Measurements from ENCODE around the gene MSI1.

The MSI1 gene

DNA sequence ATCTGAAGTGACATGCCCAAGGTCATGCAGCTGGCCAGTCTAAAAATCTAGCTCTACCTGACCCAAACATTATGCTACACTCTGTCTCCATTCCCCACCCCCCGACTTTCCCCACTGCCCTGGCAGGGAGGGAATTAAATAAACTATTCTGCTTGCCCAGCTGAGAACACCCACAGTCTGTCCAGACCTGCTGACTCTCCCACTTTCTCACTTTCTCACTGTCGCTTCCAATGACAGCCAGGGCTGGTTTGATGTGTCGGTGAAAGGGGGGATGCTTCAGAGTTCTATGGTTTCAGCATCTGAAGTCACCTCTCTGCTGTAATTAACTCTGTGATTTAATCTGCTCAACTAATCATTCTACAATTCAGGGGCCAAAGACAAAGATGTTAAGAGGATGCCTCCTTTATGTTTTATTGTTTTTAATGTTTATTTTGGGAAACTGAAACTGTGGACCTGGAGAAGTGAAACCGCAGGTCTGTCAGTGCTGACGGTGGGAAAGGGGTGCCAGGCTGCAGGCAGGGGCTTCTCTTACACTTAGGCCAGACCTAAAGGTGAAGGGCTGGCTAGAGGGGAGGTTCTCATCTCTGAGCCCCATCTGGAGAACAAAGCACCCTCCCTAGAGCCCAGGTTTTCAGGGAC is 8.1 kb upstream of the MSI1 start:
- no peak for DNase-seq (ENCODE audit: low read depth)

DNA sequence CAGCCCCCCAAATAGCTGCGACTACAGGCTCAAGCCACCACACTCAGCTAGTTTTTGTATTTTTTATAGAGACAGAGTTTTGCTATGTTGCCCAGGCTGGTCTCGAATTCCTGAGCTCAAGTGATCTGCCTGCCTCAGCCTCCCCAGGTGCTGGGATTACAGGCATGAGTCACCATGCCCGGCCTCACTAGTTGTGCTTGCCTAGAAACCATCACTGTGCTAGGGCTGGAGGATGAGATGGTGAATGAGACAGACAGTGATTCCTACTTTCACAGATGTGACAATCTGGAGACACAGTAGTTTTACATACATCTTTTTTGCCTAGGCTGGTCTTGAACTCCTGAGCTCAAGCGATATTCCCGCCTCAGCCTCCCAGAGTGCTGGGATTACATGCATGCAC is 7.5 kb upstream of the MSI1 start:
- no peak for DNase-seq (ENCODE audit: low read depth)

DNA sequence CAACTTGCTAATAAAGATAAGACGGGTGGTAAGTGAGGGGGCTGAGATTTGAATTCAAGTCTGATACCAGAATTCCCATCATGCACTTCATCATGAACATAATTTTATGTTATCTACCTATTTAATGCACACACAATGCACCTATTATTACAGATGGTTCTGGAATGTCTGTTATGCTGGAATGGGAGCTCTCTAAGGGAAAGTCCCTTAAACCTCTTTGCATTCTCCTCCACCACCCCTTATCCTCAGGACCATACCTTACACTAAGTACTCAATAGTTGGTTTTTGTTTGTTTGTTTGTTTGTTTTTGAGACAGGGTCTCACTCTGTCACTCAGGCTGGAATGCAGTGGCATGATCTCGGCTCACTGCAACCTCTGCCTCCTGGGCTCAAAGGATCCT is 7.0 kb upstream of the MSI1 start:
- no peak for DNase-seq (ENCODE audit: low read depth)

DNA sequence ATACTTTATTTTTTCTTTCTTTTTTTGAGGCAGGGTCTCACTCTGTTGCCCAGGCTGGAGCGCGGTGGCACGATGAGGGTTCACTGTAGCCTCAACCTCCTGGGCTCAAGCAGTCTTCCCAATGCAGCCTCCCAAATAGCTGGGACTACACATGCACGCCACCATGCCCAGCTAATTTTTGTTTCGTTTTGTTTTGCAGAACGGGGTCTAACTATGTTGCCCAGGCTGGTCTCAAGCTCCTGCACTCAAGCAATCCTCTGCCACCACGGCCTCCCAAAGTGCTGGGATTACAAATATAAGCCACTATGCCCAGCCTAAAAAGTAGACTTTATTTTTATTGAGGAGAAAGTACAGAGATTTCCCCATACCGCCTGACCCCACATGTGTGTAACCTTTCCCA is 4.7 kb upstream of the MSI1 start:
- no peak for DNase-seq (ENCODE audit: low read depth)

DNA sequence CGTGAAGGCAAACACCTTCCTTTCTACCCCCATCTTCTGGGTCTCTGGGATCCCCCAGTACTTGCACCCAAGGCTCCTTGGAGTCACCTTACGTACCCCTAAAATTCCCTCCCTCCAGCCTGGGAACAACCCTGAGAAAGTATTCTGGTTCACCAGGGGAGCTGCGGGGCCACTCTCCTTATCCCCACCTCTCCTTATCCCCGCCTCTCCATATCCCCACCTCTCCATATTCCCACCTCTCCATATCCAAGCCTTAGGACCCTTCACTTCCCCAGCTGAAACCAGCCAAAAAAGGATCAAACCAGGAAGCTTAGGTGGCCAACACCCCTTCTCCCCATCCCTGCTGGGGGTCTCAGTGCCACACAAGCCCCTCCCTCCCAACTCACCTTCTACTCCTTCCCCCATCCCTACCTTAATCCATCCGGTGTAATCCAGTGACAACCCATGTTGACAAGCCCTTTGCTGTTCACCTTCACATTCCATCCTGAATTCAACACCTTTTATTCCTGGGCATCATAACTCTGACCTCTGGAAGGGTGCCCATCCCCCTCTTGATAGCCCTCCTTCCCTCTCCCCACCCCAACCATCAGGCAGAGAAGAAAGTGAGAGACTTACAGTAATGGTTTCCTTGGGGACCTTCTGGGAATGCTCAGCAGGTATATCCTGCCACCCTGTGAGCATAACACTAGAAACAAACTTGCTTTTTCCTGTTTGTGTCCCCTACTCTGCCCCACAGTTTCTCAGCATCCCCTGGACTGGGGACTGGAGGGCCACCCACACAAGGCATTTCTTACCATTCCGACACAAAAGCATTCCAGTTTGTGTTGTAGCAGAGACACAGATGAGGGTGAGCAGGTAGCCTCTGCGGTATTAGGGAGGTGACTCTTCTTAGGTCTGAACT is 1.6 kb upstream of the MSI1 start:
- DNase-seq (ENCODE audit: low read depth) = no peak

DNA sequence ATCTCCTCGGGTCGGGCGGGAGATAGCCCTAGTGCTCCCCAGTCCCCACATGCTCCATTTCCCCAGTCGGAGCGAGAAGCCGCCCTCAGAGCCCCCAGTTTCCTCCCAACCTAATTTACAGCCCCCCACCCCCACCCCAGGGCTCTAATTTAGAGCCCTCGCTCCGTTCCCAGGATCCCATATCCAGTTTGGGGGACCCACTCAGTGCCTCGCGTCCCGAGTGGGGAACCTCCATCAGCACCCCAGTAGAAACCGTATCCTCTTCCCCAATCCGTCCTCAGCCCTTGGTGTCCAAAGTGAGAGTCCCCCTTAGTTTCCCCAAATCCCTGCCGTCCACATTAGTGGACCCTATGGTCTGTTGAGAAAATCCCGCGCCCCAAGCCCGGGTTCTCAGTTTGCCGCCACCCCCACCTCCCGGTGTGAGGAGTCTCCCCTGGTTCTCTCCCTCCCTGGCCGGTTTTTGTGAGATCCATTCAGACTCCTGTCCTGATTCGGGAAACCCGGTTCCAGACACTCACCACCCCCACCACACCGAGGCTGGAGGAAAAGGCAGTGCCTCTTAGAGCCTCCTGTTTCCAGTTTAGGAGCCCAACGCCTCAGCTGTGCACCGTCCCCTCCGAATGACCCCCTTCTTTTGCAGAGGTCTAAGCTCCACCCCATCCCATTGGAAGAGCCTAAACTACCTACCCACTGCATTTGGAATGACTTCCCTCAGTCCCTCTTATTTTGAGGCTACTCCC is 809 bp upstream of the MSI1 start:
- DNase-seq (ENCODE audit: low read depth) = no peak

DNA sequence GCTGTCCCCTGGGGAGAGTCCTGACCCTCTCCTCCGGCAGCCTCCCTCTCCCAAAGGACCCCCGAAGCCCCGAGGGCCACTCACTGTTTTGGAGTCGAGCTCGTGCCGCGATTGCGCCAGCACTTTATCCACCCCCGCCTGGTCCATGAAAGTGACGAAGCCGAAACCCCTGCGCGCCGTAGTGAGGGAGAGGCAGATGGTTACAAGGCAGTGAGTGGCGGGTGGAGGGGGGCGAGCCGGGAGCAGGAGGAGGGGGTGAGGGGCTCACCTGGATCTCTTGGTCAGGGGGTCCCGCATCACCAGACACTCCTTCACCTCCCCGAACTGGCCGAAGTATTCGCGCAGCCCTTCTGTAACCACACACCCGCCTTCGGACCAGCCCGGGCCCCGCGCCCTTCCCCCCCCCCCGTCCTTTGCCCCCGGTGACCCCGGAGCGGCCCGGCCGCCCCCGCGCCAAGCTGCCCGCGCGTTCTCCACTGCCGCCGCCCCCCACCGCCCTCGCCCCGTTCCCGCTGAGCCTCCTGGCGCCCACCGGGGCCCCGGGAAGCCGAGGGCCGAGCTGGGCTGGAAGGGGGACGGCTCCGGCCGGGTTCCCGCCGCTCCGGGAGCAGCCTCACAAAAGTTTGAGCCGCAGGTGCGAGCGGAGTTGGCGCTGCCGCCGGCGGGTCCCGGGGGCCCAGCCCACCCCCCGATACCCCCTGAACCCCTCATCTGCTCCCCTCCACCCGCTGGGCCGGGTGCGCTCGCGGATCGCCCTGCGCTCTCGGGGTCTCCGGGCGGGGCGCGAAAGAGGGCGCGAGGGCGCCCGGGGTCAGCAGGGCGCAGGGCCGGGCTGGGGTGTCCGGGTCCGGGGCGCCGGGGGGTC is 808 bp downstream of the MSI1 start:
- DNase-seq (ENCODE audit: low read depth) = no peak

DNA sequence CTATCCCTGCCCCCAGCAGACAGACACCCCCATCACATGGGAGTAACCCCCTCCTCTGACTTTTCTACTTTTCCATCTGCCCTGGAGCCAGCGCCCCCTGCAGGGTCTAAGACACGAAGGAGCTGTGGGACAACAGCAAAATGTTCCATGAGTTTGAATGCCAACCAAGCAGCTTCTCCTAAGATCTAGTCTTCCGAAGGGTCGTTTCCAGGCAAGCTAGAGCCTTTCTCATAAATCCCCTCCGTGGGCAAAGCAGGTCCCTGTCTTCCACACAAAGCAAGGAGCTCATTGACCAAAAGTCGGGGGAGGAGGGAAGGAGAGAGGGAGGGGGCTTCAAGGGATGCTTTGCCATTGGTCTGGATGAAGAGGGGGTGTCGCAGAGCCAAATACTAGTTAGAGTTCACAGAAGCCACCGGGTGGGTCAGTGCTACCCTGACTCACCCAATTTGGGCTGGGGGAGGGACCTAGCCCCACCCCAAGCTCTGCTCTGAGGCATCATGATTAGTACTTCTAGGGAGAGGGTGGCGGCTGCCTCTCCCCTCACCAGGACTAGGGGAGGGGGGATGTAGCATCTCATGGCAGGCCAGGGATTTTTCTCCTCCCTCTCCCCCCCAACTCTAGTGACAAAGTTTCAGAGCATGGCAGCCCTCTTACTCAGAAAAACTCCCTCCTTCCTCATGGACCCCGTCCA is 1.6 kb downstream of the MSI1 start:
- DNase-seq (ENCODE audit: low read depth) = no peak

DNA sequence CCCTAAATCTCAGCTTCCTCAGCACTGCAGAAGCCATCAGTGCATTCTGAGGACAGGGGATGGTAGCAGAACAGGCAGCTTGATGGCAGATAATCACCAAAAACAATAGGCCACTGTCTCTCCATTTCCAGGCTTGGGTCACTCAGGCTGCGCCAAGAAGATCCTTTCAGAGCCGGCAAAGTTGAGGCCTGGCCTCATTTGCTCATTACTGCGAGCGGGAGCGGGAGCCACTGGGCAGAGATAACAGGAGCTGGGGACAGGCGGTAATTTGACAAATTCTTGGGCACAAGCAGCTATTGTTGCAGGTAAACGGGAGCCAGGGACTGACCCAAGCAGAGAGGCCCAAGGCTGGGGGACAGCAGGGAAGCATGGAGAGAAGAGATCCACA is 2.1 kb downstream of the MSI1 start:
- DNase-seq (ENCODE audit: low read depth) = no peak

DNA sequence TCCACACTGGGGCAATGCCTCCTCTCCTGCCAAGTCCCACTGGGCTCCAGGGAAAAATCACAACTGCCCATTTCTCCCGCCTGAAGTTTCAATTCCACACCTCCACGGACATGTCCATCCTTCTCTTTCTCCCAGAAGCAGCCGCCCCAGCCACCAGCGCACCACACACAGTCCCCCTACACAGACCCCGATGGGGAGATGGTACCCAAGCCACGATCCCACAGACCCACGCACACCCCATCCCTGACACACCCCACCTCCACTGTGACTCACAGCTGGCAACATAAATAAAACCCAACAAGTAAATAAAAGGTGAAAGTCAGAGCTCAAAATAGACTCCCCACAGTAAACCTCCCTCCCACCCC is 2.6 kb downstream of the MSI1 start:
- DNase-seq (ENCODE audit: low read depth) = no peak

DNA sequence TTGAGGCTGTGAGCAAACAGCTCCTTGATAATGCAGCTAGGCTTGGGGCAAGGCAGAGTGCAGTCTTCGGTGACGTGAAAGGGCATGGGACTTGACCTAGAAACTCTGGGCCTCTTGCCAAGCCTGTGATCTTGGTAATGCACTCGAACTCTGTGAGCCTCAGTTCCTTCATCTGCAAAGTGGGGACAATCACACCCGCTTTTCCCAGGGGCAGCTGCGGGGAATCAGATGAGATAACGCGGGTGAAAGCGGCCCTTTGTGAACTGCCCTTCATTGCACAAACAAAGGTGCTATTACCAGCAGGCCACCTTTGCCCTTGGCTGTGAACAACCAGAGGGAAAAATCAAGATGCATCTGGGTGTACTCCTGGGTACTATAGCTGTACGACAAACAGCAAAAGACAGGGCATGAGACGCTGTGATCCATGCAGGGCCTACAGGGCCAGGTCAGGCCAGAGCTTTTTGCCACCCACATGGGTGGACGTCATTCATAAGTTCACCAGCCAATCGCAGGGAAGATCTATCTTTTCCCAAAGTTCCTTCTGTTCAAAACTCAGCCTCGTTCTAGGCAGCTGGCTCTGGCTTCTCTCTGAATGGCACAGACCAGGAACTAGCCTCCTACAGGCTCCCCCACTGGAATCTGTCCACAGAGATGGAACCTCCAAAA is 3.2 kb downstream of the MSI1 start:
- DNase-seq (ENCODE audit: low read depth) = no peak

DNA sequence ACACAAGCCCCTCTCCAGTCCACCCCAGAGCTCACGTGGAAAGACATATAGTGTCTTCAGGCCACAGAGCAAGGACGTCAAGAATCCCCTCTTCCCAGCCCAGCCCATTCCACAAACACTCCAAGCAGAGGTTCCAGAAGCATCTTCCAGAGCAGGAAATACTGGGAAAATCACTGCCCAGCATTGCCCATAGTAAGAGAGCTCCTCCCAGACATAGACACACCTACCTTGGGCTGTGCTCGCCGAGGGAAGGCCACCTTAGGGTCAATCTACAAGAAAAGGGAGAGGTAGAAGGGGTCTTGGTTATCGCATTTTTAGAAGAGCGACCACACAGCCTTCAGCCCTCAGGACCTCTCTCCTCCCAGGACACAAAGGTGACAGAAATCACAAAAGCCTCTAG is 4.5 kb downstream of the MSI1 start:
- no peak for DNase-seq (ENCODE audit: low read depth)

DNA sequence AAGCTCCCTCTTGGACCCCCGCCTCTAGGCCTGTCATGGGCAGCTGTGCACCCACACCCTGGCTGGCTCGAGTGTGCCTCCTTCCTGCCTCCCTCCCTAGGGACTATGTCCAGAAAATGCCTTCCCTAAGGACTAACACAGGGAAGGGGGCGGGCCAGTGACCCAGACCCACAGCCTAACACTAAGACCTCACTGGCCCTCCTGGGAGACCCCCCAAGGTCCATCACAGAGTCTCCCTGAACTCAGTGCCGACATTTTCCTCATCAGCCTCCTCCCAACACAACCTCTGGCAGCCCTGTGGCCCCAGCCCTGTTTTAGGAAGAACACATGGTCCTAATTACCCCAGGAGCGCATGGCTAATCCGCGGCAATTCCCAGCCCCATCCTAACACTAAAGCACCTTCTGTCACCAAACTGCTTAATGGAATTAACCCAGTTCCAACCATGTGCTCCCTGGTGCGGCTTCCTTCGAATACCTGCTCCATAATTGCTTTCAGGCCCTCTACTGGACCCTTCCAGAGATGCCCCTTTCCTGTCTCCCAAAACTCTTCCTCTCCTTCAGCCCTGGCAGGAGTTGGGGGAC is 5.6 kb downstream of the MSI1 start:
- no peak for DNase-seq (ENCODE audit: low read depth)

DNA sequence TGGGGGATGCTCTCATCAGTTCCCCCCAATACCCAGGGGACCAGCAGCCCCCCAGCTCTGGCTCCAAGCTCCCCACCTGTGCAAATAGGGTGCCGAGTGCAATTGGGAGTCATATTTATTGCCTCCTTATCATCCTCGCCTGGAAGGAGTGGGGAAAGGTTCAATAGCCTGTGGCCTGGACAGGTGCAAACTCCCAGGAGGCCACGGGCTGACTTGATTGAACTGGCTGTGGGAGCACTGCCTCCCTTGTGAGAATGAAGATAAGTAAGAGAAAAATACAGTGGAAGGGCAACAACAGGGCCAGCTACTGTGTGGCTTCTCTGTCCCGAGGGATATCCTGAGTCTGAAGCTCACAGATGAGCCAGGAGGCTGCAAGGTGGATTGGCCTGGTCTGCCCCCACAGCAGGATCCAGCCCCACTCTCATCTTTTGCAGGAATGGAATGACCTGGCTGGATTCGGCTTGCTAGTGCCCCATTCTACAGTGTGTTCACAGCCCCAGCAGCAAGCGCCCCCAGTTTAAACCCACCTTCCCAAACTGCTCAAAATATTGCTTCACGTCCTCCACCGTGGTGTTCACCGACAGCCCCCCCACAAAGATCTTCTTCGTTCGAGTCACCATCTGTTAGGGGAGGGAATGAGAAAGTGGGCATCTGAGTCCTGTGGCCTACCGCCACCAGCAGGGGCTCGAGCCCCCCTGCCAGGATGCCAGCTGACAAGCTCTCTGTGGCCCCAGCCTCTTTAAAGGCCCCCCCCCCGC is 6.3 kb downstream of the MSI1 start:
- no peak for DNase-seq (ENCODE audit: low read depth)

DNA sequence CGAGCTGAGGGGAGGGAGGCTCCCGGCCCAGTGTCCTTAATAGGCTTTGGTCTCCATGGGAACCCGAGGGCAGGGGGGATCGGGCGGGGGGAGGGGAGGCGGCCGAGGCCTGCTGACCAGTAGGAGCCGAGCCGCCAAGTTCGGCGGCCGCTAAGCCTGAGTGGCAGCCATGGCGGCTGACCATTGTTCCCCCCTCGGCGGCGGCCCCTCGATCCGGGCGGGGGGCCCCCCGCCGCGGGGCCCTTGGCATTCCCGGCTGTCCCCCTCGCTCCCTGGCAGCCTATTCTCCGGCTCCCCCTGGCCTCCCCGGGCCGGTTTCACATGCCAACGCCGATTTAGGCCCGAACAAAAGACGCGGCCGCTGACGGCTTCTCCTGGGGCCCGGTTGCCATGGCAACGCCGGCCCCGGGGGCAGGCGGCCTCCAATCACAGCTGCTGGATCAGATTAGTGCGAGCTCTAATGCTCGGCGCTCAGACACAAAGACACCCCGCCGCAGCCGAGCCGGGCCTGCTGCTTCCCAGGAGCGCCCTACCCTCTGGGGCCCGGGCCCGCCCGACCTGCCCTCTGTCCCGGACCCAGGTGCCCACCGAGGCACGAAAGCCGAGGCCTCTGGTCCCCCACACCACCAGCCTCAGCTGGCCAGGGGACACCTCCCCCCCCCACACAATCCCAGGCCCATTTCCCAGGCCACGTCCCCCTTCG is 7.3 kb downstream of the MSI1 start:
- DNase-seq (ENCODE audit: low read depth) = no peak

DNA sequence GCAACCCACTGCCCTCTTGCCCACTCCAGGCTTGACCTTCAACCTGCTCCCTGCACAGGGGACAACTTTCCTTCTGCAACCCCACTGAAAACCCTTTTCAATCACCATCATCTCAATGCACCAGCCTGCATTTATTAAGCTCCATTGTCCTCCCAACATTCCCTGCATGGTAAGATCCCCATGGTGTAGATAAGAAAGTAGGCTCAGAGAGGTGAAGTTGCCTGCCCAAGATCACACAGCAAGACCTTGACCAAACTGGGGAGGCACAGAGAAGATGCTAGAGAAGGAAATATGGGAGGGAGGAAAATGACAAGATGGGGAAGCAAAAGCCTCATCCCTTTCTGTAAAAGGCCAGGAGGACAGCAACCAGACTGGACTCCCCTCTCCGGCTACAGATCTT is 9.8 kb downstream of the MSI1 start:
- no peak for DNase-seq (ENCODE audit: low read depth)

DNA sequence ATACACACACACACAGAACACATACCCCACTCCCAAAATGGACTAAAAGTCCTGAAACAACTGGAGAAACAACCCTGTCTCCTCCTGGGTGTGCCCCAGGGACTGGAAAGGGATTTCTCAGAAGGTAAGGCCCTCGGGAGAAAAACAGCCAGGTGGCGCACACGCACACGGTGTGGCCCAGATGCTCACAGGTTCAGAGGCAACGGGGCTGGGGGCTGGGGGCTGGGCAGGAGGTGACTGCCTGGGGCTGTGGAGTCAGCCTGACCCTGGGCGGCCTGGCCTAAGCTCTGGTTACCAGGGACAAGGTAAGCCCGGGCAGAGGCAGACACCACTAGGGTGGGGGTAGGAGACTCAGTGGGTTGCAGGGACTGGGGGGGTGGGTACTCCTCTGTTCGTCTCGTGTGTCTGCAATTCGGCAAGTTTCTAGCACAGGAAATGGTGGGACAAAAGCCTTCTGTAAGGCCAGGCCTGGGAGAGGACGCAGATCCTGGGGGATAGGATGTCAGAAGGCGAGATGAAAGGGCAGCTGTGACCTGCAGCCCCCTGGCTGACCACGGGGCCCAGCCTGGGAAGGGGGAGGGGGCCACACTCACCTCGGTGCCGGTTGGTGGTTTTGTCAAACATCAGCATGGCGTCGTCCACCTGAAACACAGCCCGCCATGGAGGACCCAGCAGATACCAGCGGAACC is 10.4 kb downstream of the MSI1 start:
- DNase-seq (ENCODE audit: low read depth) = no peak

DNA sequence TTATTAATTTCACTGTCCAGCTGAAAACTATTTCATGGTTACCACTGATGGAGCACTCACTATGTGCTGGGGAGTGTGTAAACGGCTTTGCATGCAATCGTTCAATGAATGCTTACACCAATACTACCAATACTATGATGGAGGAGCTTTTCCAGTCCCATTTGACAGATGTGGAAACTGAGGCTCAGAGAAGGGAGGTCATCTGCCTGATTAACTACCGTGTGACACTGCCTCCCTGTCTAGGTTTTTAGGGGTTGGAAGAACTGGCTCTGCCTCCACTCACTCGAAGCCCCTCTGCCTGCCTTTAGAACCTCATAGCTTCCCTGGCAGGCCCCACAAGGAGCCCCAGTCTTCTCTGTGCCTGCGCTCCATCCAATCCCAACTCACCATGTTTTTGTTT is 11.9 kb downstream of the MSI1 start:
- DNase-seq (ENCODE audit: low read depth) = no peak

DNA sequence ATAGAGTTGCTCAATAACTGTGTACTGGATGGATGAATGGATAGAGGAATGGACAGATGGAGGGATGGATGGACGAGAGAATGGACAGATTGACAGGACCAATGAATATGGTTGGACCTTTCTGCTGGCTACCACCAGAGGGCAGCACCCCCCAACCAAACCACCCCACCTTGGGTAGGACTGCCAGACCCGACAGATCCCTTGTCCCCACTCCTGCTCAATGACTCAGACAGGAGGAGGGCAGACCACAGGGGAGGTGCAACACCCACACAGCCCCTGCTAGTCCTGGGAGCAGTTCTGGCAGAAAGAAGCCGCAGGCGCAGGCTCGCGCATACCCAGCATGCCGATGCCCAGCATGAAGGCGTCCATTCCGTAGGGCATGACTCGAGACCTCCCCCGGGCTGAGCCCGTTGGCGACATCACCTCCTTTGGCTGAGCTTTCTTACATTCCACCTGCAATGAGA is 12.4 kb downstream of the MSI1 start:
- DNase-seq (ENCODE audit: low read depth) = peak; percentile 53

Measured in activated T-helper 1 cell treated with Interleukin-2 at 50 U/mL for 16 hours (primary cell).